GM12878 (cell line): ENCODE measurements around the gene RHOF.
A peak's percentile ranks its signal among the peaks of the same experiment; 100 is the strongest.

Source experiments
- CEBPB ChIP-seq, 2 experiments: fragments of 150-350 bp in 1 of 2; IDR thresholded peaks; 2 replicates each; pipeline ENCODE4 v1.6.1; 2012 to 2014; ENCODE audit warnings: low read depth in 2 of 2, low read length in 2 of 2, borderline replicate concordance in 1 of 2, inconsistent platforms in 1 of 2
- CHD2 ChIP-seq: IDR thresholded peaks from 2 replicates; pipeline ENCODE4 v1.6.1; 2011; ENCODE audit warnings: low read depth, low read length, improper control_type of control experiment, borderline replicate concordance
- CREB1 ChIP-seq: IDR thresholded peaks from 2 replicates; pipeline ENCODE4 v1.6.1; 2012; ENCODE audit warnings: low read depth, mild to moderate bottlenecking, inconsistent platforms
- POLR2A ChIP-seq: IDR thresholded peaks from 2 replicates; pipeline ENCODE4 v1.6.1; 2011; ENCODE audit warnings: low read depth, mild to moderate bottlenecking, low read length
- TAF1 ChIP-seq: IDR thresholded peaks from 2 replicates; pipeline ENCODE4 v1.6.1; 2011; ENCODE audit warnings: mild to moderate bottlenecking, low read depth, low read length, borderline replicate concordance
- TF ChIP-seq, protein P1 (sequence below), 3 experiments: IDR thresholded peaks in 2 of 3; conservative IDR thresholded peaks in 1 of 3; 2 replicates each; pipeline ENCODE4 v1.5.1; 2011; ENCODE audit warnings: low read depth in 3 of 3, low read length in 3 of 3, mild to moderate bottlenecking in 3 of 3, control low read depth in 2 of 3, moderate library complexity in 2 of 3, inconsistent platforms in 1 of 3, mixed read lengths in 1 of 3; ENCODE audit not compliant: control insufficient read depth in 2 of 3, insufficient read depth in 1 of 3; ENCODE audit errors: extremely low read depth in 1 of 3

DNA sequence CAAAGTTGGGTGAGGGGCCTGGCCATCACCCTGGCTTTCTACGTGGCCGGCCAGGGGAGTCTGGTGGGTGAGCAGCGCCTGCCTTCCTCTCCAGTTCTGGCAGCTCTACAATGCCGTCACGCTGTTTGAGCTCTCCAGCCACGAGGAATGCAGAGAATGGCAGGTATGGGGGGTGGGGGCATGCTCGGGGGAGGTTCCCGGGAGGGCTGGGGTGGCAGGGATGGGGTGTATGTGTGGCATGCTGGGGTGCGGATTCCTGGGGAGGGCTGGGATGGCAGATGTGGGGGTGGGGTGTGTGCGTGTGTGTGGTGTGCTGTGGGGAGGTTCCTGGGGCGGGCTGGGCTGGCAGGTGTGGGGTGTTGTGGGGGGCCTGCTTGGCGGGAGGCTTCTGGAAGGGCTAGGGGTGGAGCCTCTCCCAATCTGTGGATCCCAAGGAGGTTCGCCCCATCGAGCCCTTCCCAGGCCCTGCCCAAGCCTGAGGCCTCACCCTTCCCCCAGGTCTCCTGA, 18.5 kb downstream of the RHOF start:
- TF ChIP-seq POLR2A (0 out of 2 replicates have a peak, but pooled peaks have one; percentile 15), CHD2 (no peak), TAF1 (no peak), CREB1 (no peak), CEBPB (IDR thresholded peaks at IDR 0.05; ENCODE audit: borderline replicate concordance in 1 of 2, low read depth in 2 of 2, low read length in 2 of 2) (no peak)
- TF ChIP-seq, protein P1, sequence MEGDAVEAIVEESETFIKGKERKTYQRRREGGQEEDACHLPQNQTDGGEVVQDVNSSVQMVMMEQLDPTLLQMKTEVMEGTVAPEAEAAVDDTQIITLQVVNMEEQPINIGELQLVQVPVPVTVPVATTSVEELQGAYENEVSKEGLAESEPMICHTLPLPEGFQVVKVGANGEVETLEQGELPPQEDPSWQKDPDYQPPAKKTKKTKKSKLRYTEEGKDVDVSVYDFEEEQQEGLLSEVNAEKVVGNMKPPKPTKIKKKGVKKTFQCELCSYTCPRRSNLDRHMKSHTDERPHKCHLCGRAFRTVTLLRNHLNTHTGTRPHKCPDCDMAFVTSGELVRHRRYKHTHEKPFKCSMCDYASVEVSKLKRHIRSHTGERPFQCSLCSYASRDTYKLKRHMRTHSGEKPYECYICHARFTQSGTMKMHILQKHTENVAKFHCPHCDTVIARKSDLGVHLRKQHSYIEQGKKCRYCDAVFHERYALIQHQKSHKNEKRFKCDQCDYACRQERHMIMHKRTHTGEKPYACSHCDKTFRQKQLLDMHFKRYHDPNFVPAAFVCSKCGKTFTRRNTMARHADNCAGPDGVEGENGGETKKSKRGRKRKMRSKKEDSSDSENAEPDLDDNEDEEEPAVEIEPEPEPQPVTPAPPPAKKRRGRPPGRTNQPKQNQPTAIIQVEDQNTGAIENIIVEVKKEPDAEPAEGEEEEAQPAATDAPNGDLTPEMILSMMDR (IDR thresholded peaks at IDR 0.05 in 2 of 3, conservative IDR thresholded peaks at IDR 0.05 in 1 of 3; ENCODE audit: control insufficient read depth in 2 of 3, extremely low read depth in 1 of 3, insufficient read depth in 1 of 3, low read depth in 3 of 3, low read length in 3 of 3), result no peak
